Measurements from ENCODE around the gene RMDN3. TPM values are rescaled to one million over a fixed set of nuclear protein-coding genes. Genes with fewer than 3 reads are reported as not detected.

The RMDN3 gene
- total and polyA plus RNA-seq, 4 donors = 27.5 to 33.8 (median 30.2) TPM

DNA sequence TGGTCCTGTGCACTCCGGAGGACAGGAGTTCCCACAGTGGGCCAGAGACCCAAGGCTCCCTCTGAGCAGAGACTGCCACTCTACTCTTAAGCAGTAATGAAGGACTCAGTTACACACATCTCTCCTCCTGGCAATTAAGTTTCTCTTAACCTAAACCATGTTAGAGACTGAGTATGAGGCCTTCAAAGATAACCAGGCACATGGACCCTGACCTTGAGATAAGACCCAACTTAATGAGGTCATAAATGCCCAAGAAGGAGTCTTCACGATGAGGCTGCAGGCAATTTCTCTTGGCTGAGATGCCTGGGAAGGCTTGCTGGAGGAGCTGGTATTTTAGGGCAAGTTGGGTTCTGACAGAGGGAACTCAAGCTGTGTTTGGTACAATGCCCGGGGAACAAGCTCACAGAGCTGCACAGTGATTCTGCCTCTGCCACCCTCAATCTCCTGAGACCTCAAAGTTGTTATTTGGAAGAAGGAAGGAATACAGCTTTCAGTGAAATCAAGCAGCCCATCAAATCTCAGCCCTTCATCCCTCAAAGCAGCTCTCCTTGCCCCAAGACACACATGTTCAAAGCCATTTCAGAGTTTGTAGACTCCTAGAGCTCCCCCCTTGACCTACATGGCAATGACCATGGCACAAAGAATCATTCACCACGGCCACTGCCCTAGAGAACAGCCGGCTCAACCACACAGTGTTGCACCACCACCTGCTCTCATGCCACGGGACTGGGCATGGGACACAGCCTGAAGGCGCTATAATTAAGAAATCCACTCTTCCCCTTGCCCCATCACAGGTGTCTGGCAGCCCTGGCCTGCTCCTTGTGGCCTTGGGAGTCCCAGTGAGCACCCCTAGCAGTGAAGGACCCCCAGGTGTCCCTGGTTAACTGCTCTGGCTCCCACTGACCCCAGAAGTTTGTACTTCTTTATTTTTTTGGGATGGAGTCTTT lies 7.1 kb downstream of the RMDN3 start (continued):
- no peak for TF ChIP-seq YY1 (IDR thresholded peaks at IDR 0.05)
- TF ChIP-seq RAD21 (IDR thresholded peaks at IDR 0.05) = no peak

DNA sequence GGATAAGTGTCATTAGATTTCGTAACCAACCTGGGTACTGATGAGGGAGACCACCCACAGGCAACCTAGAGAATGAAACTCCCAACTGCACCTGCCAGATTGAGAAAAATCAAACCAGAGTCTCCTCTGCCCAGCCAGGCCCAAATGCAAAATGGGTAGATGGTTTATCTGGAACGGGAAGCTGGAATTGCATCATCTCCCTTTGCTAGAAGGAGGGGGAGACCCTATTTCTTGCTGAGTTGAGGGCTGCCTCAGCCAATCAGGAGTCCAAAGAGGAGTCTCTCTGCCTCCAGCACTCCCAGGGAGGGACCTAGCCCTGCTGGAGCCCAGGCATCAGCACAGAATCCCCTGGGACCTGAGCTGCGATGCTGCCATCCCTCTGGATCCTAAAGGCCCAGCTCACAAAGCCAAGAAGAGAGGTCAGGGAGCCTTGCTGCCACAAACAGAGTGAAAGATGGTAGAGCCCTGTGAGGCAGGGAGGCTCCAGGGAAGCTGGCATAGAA lies 8.1 kb downstream of the RMDN3 start:
- peaks cover 3 to 54% (median 32%) of the 10 kb centered on the region in 4 donors for H3K36me3 ChIP-seq (ENCODE audit: control insufficient read depth in 4 of 4, insufficient read depth in 3 of 4, low read depth in 1 of 4, low read length in 3 of 4)
- H3K9me3 ChIP-seq (ENCODE audit: control insufficient read depth in 4 of 4, low read length in 3 of 4) = no peaks in the 10 kb centered on the region
- WGBS = 77% methylated on average over 3 of the region's 3 CpGs
- DNase-seq (ENCODE audit: low spot score) = no peak
- H3K4me1 ChIP-seq (ENCODE audit: control insufficient read depth in 4 of 4, insufficient read depth in 4 of 4, low read length in 3 of 4) = peaks cover 6 to 16% (median 12%) of the 10 kb centered on the region in 4 donors
- H3K27me3 ChIP-seq (ENCODE audit: control insufficient read depth in 4 of 4, insufficient read depth in 4 of 4, low read length in 3 of 4) = no peaks in the 10 kb centered on the region
- no peak overlapping the region for H3K4me3 ChIP-seq (ENCODE audit: low read depth in 1 of 3, low read length in 3 of 3)
- no peak overlapping the region for H3K9ac ChIP-seq (ENCODE audit: low read depth in 1 of 2, low read length in 2 of 2)
- H3K27ac ChIP-seq (ENCODE audit: low read depth in 1 of 2, low read length in 2 of 2) = no peak overlapping the region
- no peak for TF ChIP-seq FOXA1 (IDR thresholded peaks at IDR 0.05)
- TF ChIP-seq HNF4A (conservative IDR thresholded peaks at IDR 0.05) = no peak
- no peak for TF ChIP-seq NR2F2 (IDR thresholded peaks at IDR 0.05)
- TF ChIP-seq FOXA2 (IDR thresholded peaks at IDR 0.05) = no peak
- TF ChIP-seq, protein P1, sequence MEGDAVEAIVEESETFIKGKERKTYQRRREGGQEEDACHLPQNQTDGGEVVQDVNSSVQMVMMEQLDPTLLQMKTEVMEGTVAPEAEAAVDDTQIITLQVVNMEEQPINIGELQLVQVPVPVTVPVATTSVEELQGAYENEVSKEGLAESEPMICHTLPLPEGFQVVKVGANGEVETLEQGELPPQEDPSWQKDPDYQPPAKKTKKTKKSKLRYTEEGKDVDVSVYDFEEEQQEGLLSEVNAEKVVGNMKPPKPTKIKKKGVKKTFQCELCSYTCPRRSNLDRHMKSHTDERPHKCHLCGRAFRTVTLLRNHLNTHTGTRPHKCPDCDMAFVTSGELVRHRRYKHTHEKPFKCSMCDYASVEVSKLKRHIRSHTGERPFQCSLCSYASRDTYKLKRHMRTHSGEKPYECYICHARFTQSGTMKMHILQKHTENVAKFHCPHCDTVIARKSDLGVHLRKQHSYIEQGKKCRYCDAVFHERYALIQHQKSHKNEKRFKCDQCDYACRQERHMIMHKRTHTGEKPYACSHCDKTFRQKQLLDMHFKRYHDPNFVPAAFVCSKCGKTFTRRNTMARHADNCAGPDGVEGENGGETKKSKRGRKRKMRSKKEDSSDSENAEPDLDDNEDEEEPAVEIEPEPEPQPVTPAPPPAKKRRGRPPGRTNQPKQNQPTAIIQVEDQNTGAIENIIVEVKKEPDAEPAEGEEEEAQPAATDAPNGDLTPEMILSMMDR (IDR thresholded peaks at IDR 0.05; ENCODE audit: low read depth, low read length, missing input control) = no peak
- TF ChIP-seq, protein P2, sequence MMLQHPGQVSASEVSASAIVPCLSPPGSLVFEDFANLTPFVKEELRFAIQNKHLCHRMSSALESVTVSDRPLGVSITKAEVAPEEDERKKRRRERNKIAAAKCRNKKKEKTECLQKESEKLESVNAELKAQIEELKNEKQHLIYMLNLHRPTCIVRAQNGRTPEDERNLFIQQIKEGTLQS (IDR thresholded peaks at IDR 0.05) = no peak
- no peak for TF ChIP-seq GABPA (IDR thresholded peaks at IDR 0.05 in 1 of 2, conservative IDR thresholded peaks at IDR 0.05 in 1 of 2)
- TF ChIP-seq SP1 (IDR thresholded peaks at IDR 0.05) = no peak
- TF ChIP-seq, protein P3, sequence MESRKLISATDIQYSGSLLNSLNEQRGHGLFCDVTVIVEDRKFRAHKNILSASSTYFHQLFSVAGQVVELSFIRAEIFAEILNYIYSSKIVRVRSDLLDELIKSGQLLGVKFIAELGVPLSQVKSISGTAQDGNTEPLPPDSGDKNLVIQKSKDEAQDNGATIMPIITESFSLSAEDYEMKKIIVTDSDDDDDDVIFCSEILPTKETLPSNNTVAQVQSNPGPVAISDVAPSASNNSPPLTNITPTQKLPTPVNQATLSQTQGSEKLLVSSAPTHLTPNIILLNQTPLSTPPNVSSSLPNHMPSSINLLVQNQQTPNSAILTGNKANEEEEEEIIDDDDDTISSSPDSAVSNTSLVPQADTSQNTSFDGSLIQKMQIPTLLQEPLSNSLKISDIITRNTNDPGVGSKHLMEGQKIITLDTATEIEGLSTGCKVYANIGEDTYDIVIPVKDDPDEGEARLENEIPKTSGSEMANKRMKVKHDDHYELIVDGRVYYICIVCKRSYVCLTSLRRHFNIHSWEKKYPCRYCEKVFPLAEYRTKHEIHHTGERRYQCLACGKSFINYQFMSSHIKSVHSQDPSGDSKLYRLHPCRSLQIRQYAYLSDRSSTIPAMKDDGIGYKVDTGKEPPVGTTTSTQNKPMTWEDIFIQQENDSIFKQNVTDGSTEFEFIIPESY (IDR thresholded peaks at IDR 0.05) = no peak
- TF ChIP-seq, protein P4, sequence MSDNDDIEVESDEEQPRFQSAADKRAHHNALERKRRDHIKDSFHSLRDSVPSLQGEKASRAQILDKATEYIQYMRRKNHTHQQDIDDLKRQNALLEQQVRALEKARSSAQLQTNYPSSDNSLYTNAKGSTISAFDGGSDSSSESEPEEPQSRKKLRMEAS (IDR thresholded peaks at IDR 0.05) = no peak
- TF ChIP-seq RAD21 (IDR thresholded peaks at IDR 0.05) = no peak
- no peak for TF ChIP-seq TAF1 (conservative IDR thresholded peaks at IDR 0.05)
- TF ChIP-seq, protein P5, sequence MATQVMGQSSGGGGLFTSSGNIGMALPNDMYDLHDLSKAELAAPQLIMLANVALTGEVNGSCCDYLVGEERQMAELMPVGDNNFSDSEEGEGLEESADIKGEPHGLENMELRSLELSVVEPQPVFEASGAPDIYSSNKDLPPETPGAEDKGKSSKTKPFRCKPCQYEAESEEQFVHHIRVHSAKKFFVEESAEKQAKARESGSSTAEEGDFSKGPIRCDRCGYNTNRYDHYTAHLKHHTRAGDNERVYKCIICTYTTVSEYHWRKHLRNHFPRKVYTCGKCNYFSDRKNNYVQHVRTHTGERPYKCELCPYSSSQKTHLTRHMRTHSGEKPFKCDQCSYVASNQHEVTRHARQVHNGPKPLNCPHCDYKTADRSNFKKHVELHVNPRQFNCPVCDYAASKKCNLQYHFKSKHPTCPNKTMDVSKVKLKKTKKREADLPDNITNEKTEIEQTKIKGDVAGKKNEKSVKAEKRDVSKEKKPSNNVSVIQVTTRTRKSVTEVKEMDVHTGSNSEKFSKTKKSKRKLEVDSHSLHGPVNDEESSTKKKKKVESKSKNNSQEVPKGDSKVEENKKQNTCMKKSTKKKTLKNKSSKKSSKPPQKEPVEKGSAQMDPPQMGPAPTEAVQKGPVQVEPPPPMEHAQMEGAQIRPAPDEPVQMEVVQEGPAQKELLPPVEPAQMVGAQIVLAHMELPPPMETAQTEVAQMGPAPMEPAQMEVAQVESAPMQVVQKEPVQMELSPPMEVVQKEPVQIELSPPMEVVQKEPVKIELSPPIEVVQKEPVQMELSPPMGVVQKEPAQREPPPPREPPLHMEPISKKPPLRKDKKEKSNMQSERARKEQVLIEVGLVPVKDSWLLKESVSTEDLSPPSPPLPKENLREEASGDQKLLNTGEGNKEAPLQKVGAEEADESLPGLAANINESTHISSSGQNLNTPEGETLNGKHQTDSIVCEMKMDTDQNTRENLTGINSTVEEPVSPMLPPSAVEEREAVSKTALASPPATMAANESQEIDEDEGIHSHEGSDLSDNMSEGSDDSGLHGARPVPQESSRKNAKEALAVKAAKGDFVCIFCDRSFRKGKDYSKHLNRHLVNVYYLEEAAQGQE (IDR thresholded peaks at IDR 0.05) = no peak
